ENCODE data around the gene SULT1A2.

The SULT1A2 gene

GRCh38 chr16:28590384-28591340 is 6.2 kb downstream of the SULT1A2 start:
- Histone ChIP-seq H3K36me3 (peaks cover 13% of the 10 kb centered on the region), H3K27me3 (no peaks in the 10 kb centered on the region), H3K4me3 (ENCODE audit: low read depth, low read length) (no peak overlapping the region), H3K4me1 (no peaks in the 10 kb centered on the region), H3K9me3 (no peaks in the 10 kb centered on the region)
- TF ChIP-seq CTCF (IDR thresholded peaks at IDR 0.05; ENCODE audit: low read depth, low read length): no peak
- no peak for DNase-seq

- Histone ChIP-seq H3K4me3 (ENCODE audit: low read depth, low read length) (no peak overlapping the region), H3K9me3 (no peaks in the 10 kb centered on the region), H3K4me1 (no peaks in the 10 kb centered on the region), H3K27me3 (no peaks in the 10 kb centered on the region), H3K36me3 (peaks cover 18% of the 10 kb centered on the region)
- TF ChIP-seq CTCF (IDR thresholded peaks at IDR 0.05; ENCODE audit: low read depth, low read length): no peak
- no peak for DNase-seq
Measured at GRCh38 chr16:28589930-28590329, 6.9 kb downstream of the SULT1A2 start.

GRCh38 chr16:28589069-28589468 is 7.8 kb downstream of the SULT1A2 start:
- no peak for TF ChIP-seq CTCF (IDR thresholded peaks at IDR 0.05; ENCODE audit: low read depth, low read length)
- Histone ChIP-seq H3K4me3 (ENCODE audit: low read depth, low read length) (no peak overlapping the region), H3K4me1 (no peaks in the 10 kb centered on the region), H3K27me3 (no peaks in the 10 kb centered on the region), H3K9me3 (no peaks in the 10 kb centered on the region), H3K36me3 (peaks cover 18% of the 10 kb centered on the region)
- no peak for DNase-seq

- Histone ChIP-seq H3K4me3 (ENCODE audit: low read depth, low read length) (no peak overlapping the region), H3K9me3 (no peaks in the 10 kb centered on the region), H3K4me1 (no peaks in the 10 kb centered on the region), H3K27me3 (no peaks in the 10 kb centered on the region), H3K36me3 (peaks cover 25% of the 10 kb centered on the region)
- no peak for TF ChIP-seq CTCF (IDR thresholded peaks at IDR 0.05; ENCODE audit: low read depth, low read length)
- DNase-seq: no peak
Measured at GRCh38 chr16:28587386-28587785, 9.5 kb downstream of the SULT1A2 start.

DNA sequence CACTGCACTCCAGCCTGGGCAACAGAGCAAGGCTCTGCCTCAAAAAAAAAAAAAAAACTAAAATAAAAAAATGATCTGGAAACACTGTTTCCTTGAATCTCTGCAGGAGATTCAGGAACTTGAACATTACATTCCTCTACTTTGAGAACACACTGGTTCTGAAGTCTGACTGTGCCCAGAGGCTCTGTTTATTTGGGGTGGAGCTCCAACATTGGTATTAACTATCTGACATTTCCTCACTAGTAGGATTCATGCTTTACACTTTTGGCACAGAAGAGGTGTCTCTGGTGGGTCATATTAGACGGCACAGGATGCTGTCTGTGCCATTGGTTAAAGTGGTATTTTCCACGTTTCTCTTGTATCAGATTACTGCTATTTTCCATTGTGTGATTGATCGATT is 10.4 kb downstream of the SULT1A2 start:
- Histone ChIP-seq H3K9me3 (no peaks in the 10 kb centered on the region), H3K4me1 (no peaks in the 10 kb centered on the region), H3K4me3 (ENCODE audit: low read depth, low read length) (no peak overlapping the region), H3K36me3 (peaks cover 25% of the 10 kb centered on the region), H3K27me3 (no peaks in the 10 kb centered on the region)
- DNase-seq: no peak
- no peak for TF ChIP-seq CTCF (IDR thresholded peaks at IDR 0.05; ENCODE audit: low read depth, low read length)

GRCh38 chr16:28585674-28586073 is 11.2 kb downstream of the SULT1A2 start:
- H3K9me3 ChIP-seq: no peaks in the 10 kb centered on the region
- H3K4me1 ChIP-seq: no peaks in the 10 kb centered on the region
- no peaks in the 10 kb centered on the region for H3K27me3 ChIP-seq
- no peak for TF ChIP-seq CTCF (IDR thresholded peaks at IDR 0.05; ENCODE audit: low read depth, low read length)
- H3K36me3 ChIP-seq: peaks cover 26% of the 10 kb centered on the region
- no peak overlapping the region for H3K4me3 ChIP-seq (ENCODE audit: low read depth, low read length)
- no peak for DNase-seq
